Esophagus squamous epithelium (tissue), 5 donors: Measurements from ENCODE around the gene AGO3. TPM values are rescaled to one million over a fixed set of nuclear protein-coding genes. Genes with fewer than 3 reads are reported as not detected.

Experiments
- DNase-seq: peaks from one replicate; lab custom pipeline; 2025; lab: John Stamatoyannopoulos, UW
- H3K27ac ChIP-seq, 4 donors: fragments of 200-600 bp; sonication (generic); one replicate each; pipeline ENCODE4 v1.5.1; 2016 to 2019; ENCODE audit warnings: mild to moderate bottlenecking in 1 of 4
- H3K27me3 ChIP-seq, 4 donors: fragments of 200-600 bp; sonication (generic); 1 replicate in 3 of 4; 2 replicates in 1 of 4; pipeline versions ENCODE4 v1.5.1 to v1.6.0; 2017 to 2021; ENCODE audit warnings: antibody characterized with exemption in 1 of 4
- H3K36me3 ChIP-seq, 3 donors: fragments of 200-600 bp; sonication (generic); one replicate each; pipeline ENCODE4 v1.5.1; 2016 to 2019
- H3K4me1 ChIP-seq, 3 donors: fragments of 200-600 bp; sonication (generic); one replicate each; pipeline ENCODE4 v1.5.1; 2017 to 2019
- H3K4me3 ChIP-seq, 4 donors: fragments of 200-600 bp; sonication (generic); 1 replicate in 3 of 4; 2 replicates in 1 of 4; pipeline ENCODE4 v1.5.1; 2016 to 2019; ENCODE audit warnings: mild to moderate bottlenecking in 2 of 4, moderate library complexity in 1 of 4
- H3K9me3 ChIP-seq, 3 donors: fragments of 200-600 bp; sonication (generic); one replicate each; pipeline ENCODE4 v1.5.1; 2016 to 2019
- POLR2A ChIP-seq, 4 donors: fragments of 450-650 bp; IDR thresholded peaks; one replicate each; pipeline ENCODE4 v1.6.1; 2017; ENCODE audit warnings: antibody characterized with exemption in 4 of 4, mild to moderate bottlenecking in 4 of 4, moderate library complexity in 3 of 4
- WGBS, 2 donors: methylation state at CpG; one replicate each; pipeline ENCODE4 v1.1.5; 2018; 5-methylcytosine and 5-hydroxymethylcytosine counted together
- intact Hi-C: fragments of 100-400 bp; cut with DNase I; formaldehyde crosslinking; loops from one replicate; pipeline ENCODE4 v1.15.0; 2022
- total RNA-seq, 4 donors: library from RNA; depleted of rRNA; stranded (reverse); fragments of >200 nt; gene quantifications; one replicate each; pipeline ENCODE4 v1.1.0, GENCODE V29; 2016
- TF ChIP-seq, protein P1 (sequence below), 6 experiments: fragments of 450-650 bp in 4 of 6; fragments of 200-600 bp in 2 of 6; sonication (generic) in 2 of 6; IDR thresholded peaks; one replicate each; pipeline ENCODE4 v1.5.1; 2016 to 2019; ENCODE audit warnings: antibody characterized with exemption in 6 of 6, mild to moderate bottlenecking in 4 of 6, moderate library complexity in 4 of 6
- donor health status: DM: yes; HTN: yes; CAD: no.

The AGO3 gene
- total RNA-seq, 4 donors from 2014 or later, result 8.1 to 17.0 (median 12.0) TPM

GRCh38 chr1:36081926-36082485 lies 151.1 kb downstream of the AGO3 start:
- intact Hi-C loops, result no loop called here
- no peak for TF ChIP-seq POLR2A (IDR thresholded peaks at IDR 0.05)
- TF ChIP-seq, protein P1, sequence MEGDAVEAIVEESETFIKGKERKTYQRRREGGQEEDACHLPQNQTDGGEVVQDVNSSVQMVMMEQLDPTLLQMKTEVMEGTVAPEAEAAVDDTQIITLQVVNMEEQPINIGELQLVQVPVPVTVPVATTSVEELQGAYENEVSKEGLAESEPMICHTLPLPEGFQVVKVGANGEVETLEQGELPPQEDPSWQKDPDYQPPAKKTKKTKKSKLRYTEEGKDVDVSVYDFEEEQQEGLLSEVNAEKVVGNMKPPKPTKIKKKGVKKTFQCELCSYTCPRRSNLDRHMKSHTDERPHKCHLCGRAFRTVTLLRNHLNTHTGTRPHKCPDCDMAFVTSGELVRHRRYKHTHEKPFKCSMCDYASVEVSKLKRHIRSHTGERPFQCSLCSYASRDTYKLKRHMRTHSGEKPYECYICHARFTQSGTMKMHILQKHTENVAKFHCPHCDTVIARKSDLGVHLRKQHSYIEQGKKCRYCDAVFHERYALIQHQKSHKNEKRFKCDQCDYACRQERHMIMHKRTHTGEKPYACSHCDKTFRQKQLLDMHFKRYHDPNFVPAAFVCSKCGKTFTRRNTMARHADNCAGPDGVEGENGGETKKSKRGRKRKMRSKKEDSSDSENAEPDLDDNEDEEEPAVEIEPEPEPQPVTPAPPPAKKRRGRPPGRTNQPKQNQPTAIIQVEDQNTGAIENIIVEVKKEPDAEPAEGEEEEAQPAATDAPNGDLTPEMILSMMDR (IDR thresholded peaks at IDR 0.05), result no peak

GRCh38 chr1:36083219-36083618 lies 152.3 kb downstream of the AGO3 start:
- Histone ChIP-seq H3K9me3 (no peaks in the 10 kb centered on the region), H3K27me3 (peaks cover 0 to 20% (median 1%) of the 10 kb centered on the region in 4 donors), H3K4me1 (peaks cover 8 to 21% (median 18%) of the 10 kb centered on the region in 3 donors), H3K36me3 (no peaks in the 10 kb centered on the region), H3K27ac (no peak overlapping the region), H3K4me3 (no peak overlapping the region)
- intact Hi-C loops, result no loop called here
- TF ChIP-seq POLR2A (IDR thresholded peaks at IDR 0.05), result no peak
- TF ChIP-seq, protein P1 (IDR thresholded peaks at IDR 0.05), result no peak
- 65 to 85% methylated on average over 8 to 11 of the region's 13 CpGs for WGBS, 2 donors
- no peak for DNase-seq

More at GRCh38 chr1:36081926-36082485, 151.1 kb downstream of the AGO3 start:
- H3K27me3 ChIP-seq, result peaks cover 0 to 20% (median 1%) of the 10 kb centered on the region in 4 donors
- DNase-seq, result no peak
- peaks cover 6 to 17% (median 13%) of the 10 kb centered on the region in 3 donors for H3K4me1 ChIP-seq
- 53 to 60% methylated on average over 3 of the region's 3 CpGs for WGBS, 2 donors
- no peak overlapping the region for H3K27ac ChIP-seq
- H3K9me3 ChIP-seq, result no peaks in the 10 kb centered on the region
- no peak overlapping the region for H3K4me3 ChIP-seq
- H3K36me3 ChIP-seq, result no peaks in the 10 kb centered on the region

GRCh38 chr1:36083635-36084496 lies 153.0 kb downstream of the AGO3 start, which contains the start of gene TEKT2:
TSS of gene TEKT2 (plus strand) at chr1:36084094. CDS start at chr1:36084922, 828 bp downstream.
- Histone ChIP-seq H3K27ac (peak within 1 kb of the TSS in 2 of 4 donors; percentile 29 to 38), H3K4me1 (peaks cover 11 to 25% (median 21%) of the 10 kb centered on the region in 3 donors), H3K4me3 (peak within 1 kb of the TSS; percentile 37 to 71 (median 58)), H3K27me3 (peaks cover 0 to 20% (median 1%) of the 10 kb centered on the region in 4 donors), H3K36me3 (no peaks in the 10 kb centered on the region), H3K9me3 (no peaks in the 10 kb centered on the region)
- intact Hi-C loops, result no loop called here
- TF ChIP-seq, protein P1 (IDR thresholded peaks at IDR 0.05), result no peak
- no peak for TF ChIP-seq POLR2A (IDR thresholded peaks at IDR 0.05)
- WGBS, 2 donors, result 7 to 50% methylated on average over 1 to 28 of the region's 59 CpGs
- DNase-seq, result no peak

DNA sequence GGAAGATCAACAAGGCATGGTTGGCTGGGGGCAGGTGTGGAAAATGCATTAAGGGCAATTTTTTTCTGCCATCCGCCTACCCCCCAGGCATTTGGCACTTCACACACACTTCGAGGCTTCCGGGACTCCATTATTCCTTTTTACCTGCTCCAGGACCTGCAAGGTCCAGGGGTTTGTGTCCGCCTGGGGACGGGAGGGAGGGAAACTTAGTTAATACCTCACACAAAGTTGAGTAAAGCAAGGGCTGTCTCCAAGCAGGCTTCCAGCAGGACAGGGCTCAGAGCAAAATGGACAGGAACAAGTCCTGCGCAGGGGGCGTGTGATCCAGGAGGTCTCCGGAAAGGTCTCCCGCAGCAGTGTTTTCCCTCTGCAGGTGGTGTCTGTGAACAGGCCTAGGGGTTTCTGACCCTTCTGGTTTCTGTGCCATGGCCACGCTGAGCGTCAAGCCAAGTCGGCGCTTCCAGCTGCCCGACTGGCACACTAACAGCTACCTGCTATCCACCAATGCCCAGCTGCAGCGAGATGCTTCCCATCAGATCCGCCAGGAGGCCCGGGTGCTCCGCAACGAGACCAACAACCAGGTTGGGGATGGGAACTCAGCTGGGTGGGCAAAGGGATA lies 153.7 kb downstream of the AGO3 start:
- H3K27me3 ChIP-seq, result peaks cover 0 to 20% (median 1%) of the 10 kb centered on the region in 4 donors
- WGBS, 2 donors, result 32 to 63% methylated on average over 4 to 13 of the region's 19 CpGs
- H3K27ac ChIP-seq, result peak overlapping the region in 1 of 4 donors; percentile 38
- peak overlapping the region; percentile 37 to 71 (median 58) for H3K4me3 ChIP-seq
- H3K36me3 ChIP-seq, result no peaks in the 10 kb centered on the region
- TF ChIP-seq, protein P1 (IDR thresholded peaks at IDR 0.05), result no peak
- no peak for TF ChIP-seq POLR2A (IDR thresholded peaks at IDR 0.05)
- no peaks in the 10 kb centered on the region for H3K9me3 ChIP-seq
- intact Hi-C loops, result no loop called here
- DNase-seq, result no peak
- peaks cover 14 to 29% (median 23%) of the 10 kb centered on the region in 3 donors for H3K4me1 ChIP-seq
